ENCODE results near the gene PRG2.

DNA sequence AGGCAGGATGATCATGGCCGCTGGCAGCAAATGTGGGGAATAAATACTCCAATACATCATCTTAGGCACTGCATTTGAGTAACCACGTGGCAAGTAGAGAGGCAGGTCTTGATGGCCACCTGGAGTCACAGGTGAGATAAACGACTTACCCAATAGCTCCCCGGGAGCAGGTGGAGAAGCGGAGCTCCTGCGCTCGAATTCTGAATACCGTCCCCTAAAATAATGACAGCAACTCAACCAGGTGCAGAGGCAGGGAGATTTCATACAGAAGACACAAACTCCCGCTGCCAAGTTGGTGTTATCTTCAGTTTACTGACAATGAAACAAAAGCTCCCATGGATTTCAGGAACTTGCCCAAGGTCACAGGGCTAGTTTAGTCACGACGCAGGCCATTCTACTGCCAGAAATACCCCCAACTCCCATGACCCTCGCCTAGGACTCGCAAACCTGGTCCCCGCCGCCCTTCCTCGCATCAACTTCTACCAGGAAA is 36.0 kb upstream of the PRG2 start:
- TF ChIP-seq, protein P1, sequence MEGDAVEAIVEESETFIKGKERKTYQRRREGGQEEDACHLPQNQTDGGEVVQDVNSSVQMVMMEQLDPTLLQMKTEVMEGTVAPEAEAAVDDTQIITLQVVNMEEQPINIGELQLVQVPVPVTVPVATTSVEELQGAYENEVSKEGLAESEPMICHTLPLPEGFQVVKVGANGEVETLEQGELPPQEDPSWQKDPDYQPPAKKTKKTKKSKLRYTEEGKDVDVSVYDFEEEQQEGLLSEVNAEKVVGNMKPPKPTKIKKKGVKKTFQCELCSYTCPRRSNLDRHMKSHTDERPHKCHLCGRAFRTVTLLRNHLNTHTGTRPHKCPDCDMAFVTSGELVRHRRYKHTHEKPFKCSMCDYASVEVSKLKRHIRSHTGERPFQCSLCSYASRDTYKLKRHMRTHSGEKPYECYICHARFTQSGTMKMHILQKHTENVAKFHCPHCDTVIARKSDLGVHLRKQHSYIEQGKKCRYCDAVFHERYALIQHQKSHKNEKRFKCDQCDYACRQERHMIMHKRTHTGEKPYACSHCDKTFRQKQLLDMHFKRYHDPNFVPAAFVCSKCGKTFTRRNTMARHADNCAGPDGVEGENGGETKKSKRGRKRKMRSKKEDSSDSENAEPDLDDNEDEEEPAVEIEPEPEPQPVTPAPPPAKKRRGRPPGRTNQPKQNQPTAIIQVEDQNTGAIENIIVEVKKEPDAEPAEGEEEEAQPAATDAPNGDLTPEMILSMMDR (conservative IDR thresholded peaks at IDR 0.05) = no peak
- no peak for TF ChIP-seq ZFX (IDR thresholded peaks at IDR 0.05)

Measured in C4-2B (cell line).